HG02588 (cell line): ENCODE data around the gene C14orf119.
A peak's percentile ranks its signal among the peaks of the same experiment; 100 is the strongest.

ENCODE experiments used
- ATAC-seq: cut with Tn5 transposase; IDR thresholded peaks from one replicate; pipeline ENCODE4 v1.9.1; 2021; ENCODE audit warnings: mild to moderate bottlenecking, moderate library complexity; ENCODE audit not compliant: unreplicated experiment

The C14orf119 gene, protein sequence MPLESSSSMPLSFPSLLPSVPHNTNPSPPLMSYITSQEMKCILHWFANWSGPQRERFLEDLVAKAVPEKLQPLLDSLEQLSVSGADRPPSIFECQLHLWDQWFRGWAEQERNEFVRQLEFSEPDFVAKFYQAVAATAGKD

DNA sequence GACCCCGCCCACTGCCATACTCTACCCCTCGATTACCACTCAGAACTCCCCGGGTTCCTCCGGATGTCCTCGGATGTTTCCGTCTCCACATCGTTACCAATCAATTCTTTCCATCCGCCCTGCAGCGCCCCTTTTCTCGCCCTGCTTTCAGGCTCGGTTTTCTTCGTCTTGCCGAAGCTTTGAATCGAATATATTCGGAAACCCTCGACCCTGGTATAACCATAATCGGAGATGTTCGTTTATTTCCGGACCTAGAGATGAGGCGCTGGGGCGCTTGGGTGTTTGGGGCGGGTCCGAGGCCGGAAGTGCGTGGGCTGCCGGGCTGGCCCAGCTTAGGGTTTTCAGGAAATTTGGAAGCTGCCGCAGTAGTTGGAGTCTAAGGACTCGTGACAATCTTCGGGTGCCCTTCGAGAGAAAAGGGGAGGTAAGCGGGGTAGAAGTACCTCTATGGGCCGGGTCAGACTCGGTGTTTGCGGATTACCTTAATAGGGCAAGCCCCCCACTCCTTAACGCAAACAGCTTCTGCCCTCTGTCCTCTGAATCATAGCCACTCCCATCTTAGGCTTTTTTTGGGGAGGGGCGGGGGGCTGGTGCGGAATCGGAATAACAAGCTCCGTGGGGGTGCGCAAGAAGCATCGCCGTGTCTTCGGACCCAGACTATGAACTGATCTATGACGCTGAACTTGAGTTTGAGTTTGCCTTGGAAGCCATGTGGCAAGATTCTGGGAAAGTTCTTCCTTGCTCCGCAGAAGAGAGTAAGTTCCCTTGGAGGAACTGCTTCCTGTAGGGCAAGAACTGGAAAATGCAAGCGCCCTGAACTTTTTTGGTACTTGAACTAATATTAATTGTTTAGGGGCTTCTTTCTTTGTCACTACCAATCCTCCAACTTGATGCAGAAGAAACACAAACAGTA is at the start of gene C14orf119:
TSS of gene C14orf119 (plus strand) at position 310 of the 913 bp plus-strand sequence. CDS start 2,154 bp downstream, outside the sequence.
- ATAC-seq, result peak; percentile 87

DNA sequence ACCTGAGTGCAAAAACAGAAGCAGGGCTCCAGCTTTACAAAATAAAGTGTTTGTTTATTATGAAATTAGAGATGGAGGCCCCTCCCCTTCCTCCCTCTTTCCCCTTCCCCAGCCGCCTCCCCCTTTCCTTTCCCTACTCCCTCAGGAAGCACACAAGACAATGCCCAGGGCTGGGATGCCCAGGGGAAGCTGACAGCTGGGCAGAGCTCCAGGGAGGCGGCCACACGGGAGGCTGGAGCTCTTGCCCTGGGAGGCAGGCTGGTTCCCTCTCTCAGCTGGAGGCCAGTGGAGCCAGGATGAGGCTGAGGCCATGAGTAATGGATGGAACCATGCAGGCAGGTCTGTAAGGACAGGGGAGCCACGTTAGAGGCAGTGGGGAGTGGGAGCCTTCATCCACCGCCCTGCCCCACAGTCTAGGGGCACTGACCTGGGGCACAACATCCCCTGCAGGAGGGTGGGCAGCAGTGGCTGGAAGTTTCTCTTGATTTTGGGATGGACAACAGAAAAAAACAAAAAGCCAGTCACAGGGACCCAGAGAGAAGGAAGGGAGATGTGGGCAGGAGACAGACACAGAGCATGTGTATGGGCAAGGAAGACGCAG is 48.2 kb upstream of the C14orf119 start:
- ATAC-seq, result no peak

DNA sequence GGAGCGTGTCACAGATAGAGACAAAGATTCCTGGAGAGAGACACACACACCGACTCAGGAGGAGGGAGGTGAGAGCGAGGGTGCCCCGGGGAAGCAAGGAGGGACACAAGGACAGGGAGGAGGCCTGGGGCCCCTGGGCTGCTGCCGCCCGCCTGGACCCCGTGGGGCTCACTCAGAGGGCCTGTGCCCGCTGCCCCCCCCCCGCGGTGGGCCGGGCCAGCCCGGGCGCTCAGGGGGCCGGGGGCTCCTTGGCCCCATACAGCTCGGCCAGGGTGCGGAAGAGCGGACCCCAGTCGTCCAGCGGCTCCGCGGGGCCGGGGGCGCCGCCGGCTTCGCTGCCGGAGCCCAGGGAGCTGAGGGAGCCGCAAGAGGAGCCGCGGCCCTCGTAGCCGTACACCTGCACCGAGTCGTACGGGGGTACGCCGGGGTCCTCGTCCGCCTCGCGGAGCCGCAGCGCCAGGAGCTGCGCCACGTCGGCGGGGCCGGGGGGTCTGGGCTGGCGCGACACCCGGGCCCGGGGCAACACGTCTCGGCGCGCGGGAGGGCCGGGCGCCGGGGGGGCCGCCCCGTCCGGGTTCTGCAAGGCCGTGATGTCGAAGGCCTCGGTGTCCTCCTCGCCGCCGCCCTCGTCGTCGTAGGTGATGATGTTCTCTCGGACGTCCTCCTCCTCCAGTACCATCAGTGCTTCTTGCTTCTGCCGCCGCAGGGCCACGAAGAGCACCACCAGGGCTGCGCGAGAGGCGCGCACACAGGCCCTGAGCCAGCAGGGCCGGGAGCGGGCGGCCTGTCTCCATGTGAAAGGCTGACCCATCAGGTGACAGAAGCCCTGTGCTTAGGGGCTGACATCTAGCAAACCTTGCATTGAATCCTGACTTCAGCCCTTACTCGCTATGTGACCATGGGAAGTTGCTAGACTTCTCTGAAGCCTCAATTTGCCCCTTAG is 47.3 kb upstream of the C14orf119 start:
- no peak for ATAC-seq

DNA sequence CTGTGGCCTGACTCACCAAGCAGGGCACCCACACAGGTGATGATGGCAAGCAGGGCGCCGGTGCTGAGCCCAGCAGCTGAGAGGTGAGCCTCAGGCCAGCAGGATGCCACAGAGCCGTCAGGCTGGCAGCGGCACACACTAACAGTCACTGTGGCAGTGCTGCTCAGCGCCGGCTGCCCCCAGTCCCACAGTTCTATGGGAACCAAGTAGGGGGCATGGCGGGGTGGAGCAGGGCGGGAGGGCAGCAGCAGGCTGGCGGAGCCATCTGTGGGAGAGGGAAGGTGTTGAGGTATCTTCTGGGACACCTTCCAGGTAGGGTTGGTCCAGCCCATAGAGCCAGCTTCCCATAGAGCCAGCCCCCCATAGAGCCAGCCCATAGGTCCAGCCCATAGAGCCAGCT is 46.3 kb upstream of the C14orf119 start:
- no peak for ATAC-seq

DNA sequence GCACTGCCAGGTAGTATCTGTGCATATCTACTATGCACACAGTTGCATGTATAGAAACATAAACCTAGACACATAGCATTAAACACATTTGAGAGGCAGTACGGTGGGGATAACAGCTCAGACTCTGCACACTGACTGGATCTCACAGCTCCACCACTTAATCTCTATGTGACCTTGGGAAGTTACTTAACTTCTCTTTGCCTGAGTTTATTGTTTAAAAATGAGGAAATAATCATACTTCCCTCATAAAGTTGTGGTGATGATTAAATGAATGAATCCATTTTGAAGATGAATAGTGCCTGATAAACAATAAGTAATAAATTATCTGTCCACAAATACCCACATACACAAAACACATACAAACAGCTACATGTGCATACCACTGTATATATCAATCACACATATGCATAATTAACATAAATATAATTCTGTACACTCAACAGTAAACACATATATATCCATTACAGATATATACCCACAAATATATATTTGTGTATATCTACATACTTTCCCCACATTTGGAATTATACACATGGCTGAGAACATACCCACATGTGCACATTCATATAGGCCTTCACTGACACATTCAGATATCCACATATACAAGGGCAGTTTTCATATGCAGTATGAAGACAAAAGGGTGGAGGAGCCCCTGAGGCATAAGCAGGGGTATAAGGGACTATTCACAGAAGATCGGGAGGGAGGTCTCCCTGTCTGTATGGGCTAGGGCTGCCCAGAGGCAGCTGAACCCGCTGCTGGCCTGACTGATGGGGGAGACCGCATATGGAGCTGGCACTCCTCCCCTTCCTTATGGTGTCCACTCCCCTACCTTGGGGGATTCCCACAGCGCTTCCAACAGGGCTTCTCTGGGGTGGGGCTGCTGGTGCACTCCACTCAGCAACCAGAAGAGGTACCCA is 43.9 kb upstream of the C14orf119 start:
- ATAC-seq, result no peak

DNA sequence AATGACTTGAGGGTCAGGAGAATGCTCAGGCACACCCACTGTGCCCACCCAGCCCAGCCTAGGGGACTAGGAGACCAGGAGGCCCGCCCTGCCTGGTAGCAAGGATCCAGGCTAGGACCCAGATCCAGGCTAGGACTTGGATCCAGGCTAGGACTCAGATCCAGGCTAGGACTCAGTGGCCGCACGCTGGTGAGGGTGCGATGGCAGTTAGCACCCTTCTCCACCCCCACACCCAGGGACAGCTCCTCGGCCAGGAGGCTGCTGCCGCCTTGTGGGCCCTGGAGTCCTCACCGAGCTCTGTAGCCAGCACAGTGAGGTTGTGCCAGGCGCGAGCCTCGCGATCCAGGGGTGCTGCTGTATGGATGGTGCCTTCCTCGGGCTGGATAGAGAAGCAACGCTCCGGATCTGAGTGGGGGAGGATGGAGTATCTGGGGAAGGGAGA is 43.1 kb upstream of the C14orf119 start:
- ATAC-seq, result no peak

DNA sequence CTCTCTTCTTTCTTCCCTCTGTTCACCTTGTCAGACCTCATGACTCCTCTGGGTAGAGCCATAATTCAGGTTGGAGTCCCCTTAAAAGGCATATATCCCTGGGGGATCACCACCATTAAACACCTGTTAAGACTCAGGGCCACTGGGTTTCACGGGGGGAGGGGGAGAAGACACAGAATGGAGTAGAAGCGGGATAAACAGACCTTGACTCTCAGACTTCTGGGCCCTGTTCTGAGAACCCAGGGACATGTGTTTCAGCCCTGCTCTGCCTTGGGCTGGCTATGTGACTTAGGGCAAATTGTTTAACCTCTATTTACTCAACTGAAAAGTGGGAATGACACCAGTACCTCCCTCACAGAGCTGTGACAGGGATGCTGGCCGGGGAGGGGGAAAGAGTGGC is 42.6 kb upstream of the C14orf119 start:
- no peak for ATAC-seq

DNA sequence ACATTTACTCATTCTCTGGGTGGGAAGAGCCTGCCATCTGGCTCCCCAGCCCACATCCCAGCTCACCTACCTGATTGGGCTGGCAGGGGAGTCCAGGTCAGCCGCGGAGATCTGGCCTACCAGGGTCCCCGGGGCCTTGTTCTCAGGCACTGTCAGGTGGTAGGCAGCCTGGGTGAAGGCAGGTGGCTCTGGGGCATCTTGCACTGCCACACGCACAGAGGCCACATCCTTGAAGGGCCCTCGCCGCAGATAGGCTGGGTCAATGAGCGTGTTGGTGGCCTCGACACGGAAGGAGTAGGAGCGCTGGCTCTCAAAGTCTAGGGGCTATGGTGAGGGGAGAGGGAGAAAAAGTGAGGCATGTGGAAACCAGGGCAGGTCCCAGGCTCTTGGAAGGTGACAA is 41.9 kb upstream of the C14orf119 start:
- ATAC-seq, result no peak

DNA sequence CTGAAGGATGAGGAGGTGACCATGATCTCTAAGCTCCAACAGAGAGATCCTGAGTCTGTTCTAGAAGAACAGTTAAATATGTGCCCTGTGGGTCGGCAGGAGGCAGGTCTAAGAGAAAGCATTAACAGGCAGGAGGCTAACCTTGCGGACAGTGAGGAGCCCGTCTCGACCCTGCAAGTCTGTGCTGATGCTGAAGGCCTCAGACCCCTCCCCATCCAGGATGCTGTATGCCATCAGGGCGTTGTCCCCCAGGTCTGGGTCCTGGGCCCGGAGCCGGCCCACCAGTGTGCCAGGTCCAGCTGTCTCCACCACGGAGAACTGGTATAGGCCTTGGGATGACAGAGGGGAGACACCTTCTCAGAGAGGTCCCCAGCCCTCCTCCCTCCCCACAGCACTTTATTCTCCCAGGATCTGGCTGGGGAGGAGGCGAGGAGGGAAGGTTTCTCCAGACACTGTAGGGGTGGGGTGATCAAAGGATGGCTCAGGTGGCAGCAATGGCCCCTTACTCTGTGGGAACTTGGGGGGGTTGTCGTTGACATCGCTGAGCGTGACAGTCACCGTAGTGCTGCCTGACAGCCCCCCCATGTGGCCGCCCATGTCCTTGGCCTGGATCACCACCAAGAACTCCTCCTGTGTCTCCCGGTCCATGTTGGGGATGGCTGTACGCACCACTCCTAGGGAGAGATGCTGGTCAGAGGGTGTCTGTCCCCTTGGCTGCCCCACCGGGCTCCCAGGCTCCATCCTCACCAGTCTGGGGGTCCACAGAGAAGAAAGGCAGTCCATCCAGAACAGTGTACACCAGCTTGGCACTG is 41.1 kb upstream of the C14orf119 start:
- ATAC-seq, result no peak

DNA sequence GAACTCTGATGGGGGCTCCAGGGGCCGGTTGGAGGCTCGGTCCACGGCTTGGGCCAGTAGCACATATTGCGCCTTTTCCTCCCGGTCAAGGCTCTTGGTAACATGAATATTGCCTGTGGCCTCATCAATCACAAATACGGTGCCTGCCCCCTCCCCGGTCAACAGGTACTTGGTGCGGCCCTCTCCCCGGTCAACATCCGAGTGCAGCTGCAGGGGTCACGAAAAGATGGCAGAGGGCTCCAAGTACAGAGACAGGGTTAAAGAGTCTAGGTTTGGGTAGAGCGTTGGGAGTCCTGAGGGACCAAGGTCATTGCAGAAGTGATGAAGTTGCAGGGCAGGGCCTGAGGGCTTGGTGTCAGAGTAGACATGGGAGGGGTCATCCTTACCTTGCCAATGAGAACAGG is 40.2 kb upstream of the C14orf119 start:
- no peak for ATAC-seq

DNA sequence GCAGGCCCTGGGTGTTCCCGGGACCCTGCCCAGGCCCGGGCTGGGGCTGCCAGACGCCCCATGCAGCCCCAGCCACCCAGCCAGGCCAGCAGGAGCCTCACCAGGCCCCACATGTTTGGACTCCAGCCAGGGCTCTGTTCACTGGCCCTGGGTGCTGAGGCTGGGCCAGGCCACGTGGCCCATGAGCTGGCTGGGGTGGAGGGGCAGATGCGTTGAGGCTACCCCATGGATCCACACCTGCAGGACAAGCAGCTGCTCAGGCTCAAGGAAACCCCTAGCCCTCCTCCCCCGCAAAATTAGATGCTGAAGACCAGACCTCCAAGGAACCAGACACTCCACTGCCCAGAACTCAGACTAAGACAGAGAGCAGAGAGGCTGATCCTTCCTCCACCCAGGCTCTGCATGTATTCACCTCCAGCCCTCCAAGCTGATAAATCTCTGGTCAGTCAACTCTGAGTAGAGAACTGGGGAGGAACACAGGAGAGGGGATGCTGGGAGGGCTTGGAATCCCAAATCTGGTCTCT is 39.6 kb upstream of the C14orf119 start:
- no peak for ATAC-seq

DNA sequence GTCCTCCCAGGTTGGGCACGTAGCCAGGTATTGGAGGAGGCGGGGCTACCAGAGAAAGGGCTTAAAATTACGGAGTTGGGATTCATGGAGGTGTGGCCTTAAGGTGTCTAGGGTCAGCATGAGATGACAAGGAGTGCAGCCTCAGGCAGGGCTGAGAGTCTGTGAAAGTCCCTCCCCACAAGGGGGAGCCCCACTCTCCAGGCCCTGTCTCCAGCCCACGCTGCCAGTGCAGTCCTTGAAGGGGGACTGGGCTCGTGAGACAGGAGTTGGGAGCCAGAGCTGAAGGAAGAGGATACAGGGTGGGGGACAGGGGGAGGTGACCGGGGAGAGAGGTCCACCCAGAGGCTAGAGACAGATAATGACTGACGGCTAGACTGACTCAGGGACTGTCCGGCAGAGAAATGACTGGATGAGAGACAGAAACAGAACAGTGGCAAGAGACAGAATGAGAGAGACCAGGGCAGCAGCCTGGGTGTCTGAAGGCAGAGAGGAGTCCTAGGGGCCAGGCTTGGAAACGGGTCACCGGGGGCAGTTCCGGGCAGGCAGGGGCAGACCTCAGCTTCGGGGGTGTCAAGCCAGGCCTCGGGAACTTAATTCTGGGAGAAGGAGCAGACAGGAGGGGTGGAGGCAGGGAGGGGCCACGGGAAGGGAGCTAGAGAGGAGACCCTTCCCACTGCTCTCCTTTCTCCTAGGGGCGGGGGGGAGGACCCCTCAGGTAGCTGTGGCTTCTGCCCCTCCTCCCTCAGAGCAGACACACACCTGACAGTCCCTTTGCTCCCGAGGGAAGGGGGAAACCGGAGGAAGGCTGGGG is 39.0 kb upstream of the C14orf119 start:
- peak; percentile 54 for ATAC-seq

DNA sequence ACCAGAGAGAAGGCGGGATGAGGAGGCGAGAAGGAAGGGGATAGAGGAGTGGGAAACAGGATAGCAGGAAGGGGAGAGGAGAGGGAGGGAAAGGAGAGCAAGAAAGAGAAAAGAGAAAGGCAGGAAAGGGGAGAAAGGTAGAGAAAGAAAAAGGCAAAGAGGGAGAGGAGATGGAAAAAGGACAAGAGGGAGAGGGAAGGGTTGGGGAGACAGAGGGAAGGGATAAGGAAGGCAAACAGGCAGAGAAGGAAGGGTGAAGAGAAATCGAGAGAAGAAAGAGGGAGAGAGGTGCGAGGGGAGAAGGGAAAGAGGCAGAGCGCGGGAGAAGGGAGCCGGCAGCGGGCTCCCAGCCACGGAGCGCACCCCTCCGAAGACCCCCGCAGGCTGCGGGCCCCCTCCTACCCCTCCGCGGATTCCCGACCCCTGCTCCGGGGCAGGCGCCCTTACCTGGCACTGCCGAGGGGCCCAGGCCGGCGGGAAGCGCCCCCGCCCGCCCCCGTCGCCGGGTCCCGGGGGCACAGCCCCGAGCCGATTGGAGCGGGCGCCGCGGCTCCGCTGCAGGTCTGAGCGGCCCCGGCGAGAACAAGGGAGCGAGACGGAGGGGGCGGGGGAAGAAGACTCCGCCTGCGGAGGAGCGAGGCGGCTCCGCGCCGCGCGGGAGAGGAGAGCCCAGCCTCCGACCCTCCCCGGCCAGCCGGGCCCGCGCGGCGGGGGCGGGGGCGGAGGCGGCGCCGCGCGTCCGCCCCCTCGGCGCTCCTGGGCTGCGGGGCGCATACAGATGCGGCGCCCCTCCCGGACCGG is 38.1 kb upstream of the C14orf119 start, which contains the start of gene CDH24:
TSS of gene CDH24 (minus strand) at position 565 of the 801 bp plus-strand sequence. CDS start 1,787 bp downstream, outside the sequence.
- ATAC-seq, result peak; percentile 49

DNA sequence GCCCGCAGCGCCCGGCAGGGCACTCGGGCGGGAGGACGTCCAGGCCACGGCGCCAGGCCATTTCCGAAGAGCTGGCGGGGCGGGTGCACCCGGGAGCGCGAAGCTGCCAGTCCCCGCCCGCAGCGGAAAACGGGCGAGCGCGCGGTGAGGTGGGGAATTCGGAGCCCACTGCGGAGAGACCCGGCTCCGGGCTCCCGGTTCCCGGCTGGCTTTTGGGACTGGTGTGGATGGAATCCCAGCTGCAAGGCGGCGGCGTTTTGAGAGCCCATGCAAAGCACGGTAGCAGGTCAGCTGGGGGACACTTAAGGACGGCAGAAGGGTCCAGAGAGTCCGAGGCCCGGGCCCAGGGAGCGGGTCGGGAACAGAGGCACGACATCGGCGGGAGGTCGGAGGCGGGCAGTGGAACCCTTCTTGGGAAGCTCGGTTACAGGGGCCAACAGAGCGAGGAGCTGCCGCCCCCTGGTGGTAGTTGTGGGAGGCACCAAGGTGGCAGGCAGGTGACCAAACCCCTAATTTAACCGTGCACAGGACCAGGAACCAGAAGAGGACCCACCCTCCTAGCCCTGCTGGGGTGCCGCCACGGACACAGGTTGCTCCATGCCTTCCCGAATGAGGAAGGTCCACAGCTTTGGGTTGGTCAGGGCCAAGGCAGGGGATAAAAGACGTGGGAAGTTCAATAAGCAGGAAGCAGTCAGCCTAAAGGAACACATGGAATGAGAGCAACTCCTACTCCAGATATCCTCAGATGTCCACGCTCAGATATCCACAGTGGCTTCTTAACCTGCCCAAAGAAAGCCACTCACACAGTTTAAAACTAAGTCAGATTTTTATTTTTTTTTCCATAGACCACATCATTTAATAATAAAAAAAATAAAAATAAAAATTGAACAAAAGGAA is 37.3 kb upstream of the C14orf119 start:
- ATAC-seq, result peak; percentile 53

DNA sequence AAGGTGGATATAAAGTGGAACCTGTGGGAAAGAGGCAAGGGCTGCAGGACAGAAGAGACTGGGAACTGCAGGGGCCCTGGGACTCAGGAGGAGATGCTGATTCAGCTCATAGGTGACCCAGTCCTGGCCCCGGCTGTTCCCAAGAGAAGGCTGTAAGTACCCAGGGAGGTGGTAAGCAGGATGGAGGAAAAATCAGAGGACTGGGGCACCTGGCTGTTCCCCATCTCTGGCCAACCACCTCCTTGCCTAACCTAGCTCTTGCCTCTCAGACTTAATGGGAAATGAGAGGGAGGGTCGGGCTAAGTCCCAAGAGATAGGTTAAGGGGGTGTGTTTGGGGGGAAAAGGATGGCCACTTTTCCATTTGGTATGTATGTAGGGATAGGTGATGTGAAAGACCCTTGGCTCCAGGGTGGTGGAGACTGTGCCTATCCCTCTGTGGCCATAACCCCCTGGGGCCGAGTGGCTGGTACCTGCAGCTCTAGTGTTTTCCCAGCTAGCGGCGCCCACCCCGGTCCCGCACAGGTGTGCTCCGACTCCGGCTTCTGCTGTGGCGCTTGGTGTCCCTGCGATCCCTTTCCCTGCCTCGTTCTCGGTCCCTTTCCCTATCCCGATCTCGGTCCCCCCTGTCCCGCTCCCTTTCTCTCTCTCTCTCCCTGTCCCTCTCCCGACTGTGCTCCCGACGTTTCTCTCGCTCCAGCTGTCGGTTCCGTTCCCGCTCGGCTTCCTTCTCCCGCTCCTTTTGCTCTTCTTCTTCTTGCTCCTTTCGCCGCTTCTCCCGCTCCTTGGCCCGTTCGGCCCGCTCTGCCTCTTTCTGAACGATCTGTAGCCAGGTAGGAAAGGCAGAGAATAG is 36.4 kb upstream of the C14orf119 start:
- no peak for ATAC-seq
